Loucy (cell line): Measurements from ENCODE around the gene MON2.

Experiments
- H2AFZ ChIP-seq: fragments of 200-600 bp; sonication (generic); 2 replicates; pipeline ENCODE4 v1.6.0; 2016; ENCODE audit warnings: antibody characterized with exemption, mild to moderate bottlenecking, low read length, moderate library complexity
- H3F3A ChIP-seq: fragments of 200-600 bp; 2 replicates; pipeline ENCODE4 v1.6.0; 2016; ENCODE audit warnings: antibody characterized with exemption, low read depth, mild to moderate bottlenecking
- H3K27me3 ChIP-seq: fragments of 200-600 bp; sonication (generic); 2 replicates; pipeline ENCODE4 v1.6.1; 2014; ENCODE audit warnings: low read length, mild to moderate bottlenecking; ENCODE audit not compliant: insufficient read depth, poor library complexity, severe bottlenecking
- H3K36me3 ChIP-seq: fragments of 200-600 bp; sonication (generic); 2 replicates; pipeline ENCODE4 v1.6.1; 2016; ENCODE audit warnings: low read length; ENCODE audit not compliant: insufficient read depth
- H3K4me1 ChIP-seq: fragments of 200-600 bp; sonication (generic); 2 replicates; pipeline ENCODE4 v1.5.1; 2014; ENCODE audit warnings: low read length, mild to moderate bottlenecking; ENCODE audit not compliant: insufficient read depth, poor library complexity, severe bottlenecking
- H3K4me2 ChIP-seq: fragments of 200-600 bp; sonication (generic); 2 replicates; pipeline ENCODE4 v1.6.0; 2014; ENCODE audit warnings: antibody characterized with exemption, low read length, low read depth, mild to moderate bottlenecking; ENCODE audit not compliant: poor library complexity, severe bottlenecking
- H3K4me3 ChIP-seq: fragments of 200-600 bp; sonication (generic); 2 replicates; pipeline ENCODE4 v1.5.1; 2014; ENCODE audit warnings: low read length, mild to moderate bottlenecking, mixed read lengths; ENCODE audit not compliant: poor library complexity, severe bottlenecking
- H3K79me2 ChIP-seq: fragments of 200-600 bp; sonication (generic); 2 replicates; pipeline ENCODE4 v1.6.1; 2014; ENCODE audit warnings: low read length; ENCODE audit not compliant: insufficient read depth
- H3K9ac ChIP-seq: fragments of 200-600 bp; sonication (generic); 2 replicates; pipeline ENCODE4 v1.6.0; 2014; ENCODE audit warnings: mild to moderate bottlenecking, low read depth, low read length, moderate library complexity; ENCODE audit not compliant: poor library complexity, severe bottlenecking
- H3K9me2 ChIP-seq: fragments of 200-600 bp; sonication (generic); replicated peaks from 2 replicates; pipeline ENCODE4 v1.6.1; 2016; ENCODE audit warnings: low read depth, low read length, mixed read lengths
- H3K9me3 ChIP-seq: fragments of 200-600 bp; sonication (generic); 2 replicates; pipeline ENCODE4 v1.6.1; 2014; ENCODE audit warnings: mild to moderate bottlenecking, antibody characterized with exemption, low read length, low read depth; ENCODE audit not compliant: insufficient read depth
- H4K20me1 ChIP-seq: fragments of 200-600 bp; sonication (generic); 2 replicates; pipeline ENCODE4 v1.6.0; 2014; ENCODE audit warnings: antibody characterized with exemption, low read length, mild to moderate bottlenecking; ENCODE audit not compliant: insufficient read depth, poor library complexity, severe bottlenecking
- EZH2phosphoT487 ChIP-seq: fragments of 200-600 bp; IDR thresholded peaks from 2 replicates; pipeline ENCODE4 v1.6.1; 2018; ENCODE audit warnings: antibody characterized with exemption, mild to moderate bottlenecking, moderate library complexity, borderline replicate concordance
- TF ChIP-seq, protein P1 (sequence below): fragments of 200-600 bp; sonication (generic); conservative IDR thresholded peaks from 2 replicates; pipeline ENCODE4 v1.5.1; 2014; ENCODE audit warnings: mild to moderate bottlenecking, antibody characterized with exemption, low read length

MON2 gene

DNA sequence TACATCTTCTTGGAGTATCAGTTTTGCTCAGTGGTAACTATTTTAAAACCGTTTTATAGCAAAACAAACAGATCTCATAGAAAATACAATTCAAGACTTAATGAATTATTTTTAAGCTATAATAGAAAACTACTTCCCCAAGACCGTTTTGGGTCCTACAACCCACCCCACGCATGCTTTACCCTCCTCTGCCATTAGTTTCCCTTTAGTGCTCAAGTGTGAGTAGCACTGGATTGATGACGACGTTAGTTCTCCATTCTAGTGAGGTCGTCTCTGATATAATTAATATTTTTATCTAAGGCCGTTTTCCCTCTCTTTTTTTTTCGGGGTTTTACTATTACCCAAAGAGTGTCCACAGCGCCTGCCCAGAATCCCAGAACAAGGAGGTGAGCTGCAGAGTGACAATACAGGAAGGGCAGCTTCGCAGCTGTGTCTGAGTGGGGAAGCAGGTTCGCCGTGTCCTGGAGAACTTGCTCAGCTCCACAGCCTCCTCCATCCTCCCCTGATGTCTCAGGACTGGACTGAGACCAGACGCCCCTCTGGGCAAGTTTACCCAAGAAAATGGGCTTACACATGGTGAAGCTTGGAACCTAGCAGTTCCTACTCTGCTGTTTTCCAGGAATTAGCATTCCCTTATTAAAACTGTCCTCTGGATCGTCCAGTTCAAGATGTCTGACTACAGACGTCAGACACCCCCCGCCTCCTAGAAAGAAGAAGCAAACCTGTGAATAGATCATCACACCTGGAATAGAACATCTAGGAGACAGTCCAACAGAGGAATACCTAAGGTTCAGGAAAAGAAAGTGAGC lies 31.9 kb upstream of the MON2 start:
- H3K79me2 ChIP-seq, result no peaks in the 10 kb centered on the region
- no peak for TF ChIP-seq EZH2phosphoT487
- TF ChIP-seq, protein P1, sequence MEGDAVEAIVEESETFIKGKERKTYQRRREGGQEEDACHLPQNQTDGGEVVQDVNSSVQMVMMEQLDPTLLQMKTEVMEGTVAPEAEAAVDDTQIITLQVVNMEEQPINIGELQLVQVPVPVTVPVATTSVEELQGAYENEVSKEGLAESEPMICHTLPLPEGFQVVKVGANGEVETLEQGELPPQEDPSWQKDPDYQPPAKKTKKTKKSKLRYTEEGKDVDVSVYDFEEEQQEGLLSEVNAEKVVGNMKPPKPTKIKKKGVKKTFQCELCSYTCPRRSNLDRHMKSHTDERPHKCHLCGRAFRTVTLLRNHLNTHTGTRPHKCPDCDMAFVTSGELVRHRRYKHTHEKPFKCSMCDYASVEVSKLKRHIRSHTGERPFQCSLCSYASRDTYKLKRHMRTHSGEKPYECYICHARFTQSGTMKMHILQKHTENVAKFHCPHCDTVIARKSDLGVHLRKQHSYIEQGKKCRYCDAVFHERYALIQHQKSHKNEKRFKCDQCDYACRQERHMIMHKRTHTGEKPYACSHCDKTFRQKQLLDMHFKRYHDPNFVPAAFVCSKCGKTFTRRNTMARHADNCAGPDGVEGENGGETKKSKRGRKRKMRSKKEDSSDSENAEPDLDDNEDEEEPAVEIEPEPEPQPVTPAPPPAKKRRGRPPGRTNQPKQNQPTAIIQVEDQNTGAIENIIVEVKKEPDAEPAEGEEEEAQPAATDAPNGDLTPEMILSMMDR, result no peak
- no peaks in the 10 kb centered on the region for H4K20me1 ChIP-seq
- peak overlapping the region; percentile 98 for H3K4me2 ChIP-seq
- no peaks in the 10 kb centered on the region for H3F3A ChIP-seq
- H3K9me2 ChIP-seq, result no peaks in the 10 kb centered on the region
- H3K27me3 ChIP-seq, result no peaks in the 10 kb centered on the region
- H3K4me1 ChIP-seq, result peaks cover 8% of the 10 kb centered on the region
- H3K9me3 ChIP-seq, result no peaks in the 10 kb centered on the region
- H3K36me3 ChIP-seq, result no peaks in the 10 kb centered on the region
- H3K9ac ChIP-seq, result peak overlapping the region; percentile 53
- H2AFZ ChIP-seq, result peak overlapping the region; percentile 96
- peak overlapping the region; percentile 80 for H3K4me3 ChIP-seq

DNA sequence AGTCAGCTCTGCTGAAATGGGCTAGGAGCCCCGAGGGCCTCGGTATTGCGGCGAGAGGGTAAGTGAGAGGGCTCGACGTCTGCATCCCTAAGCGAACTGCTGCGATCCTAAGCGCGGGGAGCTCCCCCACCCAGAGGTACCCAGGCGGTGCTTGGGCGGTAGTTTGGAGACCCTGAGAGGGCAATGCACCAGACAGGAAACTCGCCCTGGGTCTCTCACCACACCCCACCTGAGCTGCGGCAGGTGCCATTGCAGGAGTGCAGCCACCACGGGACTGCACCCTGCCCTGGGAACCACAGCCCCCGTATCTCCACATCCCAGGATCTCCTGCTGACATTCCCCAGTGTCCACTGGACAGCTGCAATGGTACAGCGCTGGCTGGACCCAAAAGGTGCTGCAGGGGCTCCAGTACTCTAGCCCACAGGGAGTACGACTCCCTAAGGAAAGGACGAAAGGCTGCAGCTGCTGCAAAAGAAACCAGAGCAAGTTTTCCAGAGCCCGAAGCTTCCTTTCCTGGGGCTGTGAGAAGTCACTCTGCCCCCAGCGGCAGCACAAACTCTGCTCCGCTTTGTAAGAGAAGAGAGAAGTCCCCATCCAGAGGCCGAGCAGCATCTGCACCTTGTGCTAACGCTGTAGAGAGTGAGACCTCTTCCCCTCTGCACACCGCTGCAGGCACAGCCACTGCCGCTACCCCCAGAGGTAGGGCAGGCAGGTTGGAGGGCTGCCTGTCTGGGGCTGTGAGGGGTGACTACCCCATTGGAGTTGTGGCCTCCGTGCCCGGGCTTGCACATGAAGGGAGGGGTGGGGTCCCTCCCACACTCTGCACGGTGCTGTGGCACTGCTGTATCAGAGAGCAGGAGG lies 31.1 kb upstream of the MON2 start:
- H3K9me2 ChIP-seq, result no peaks in the 10 kb centered on the region
- H3K4me3 ChIP-seq, result peak overlapping the region; percentile 80
- peak overlapping the region; percentile 98 for H3K4me2 ChIP-seq
- H3K9ac ChIP-seq, result peak overlapping the region; percentile 53
- H3K4me1 ChIP-seq, result peaks cover 8% of the 10 kb centered on the region
- no peaks in the 10 kb centered on the region for H4K20me1 ChIP-seq
- no peaks in the 10 kb centered on the region for H3K36me3 ChIP-seq
- H2AFZ ChIP-seq, result peak overlapping the region; percentile 96
- no peak for TF ChIP-seq EZH2phosphoT487
- TF ChIP-seq, protein P1, result peak; percentile 66
- H3K27me3 ChIP-seq, result no peaks in the 10 kb centered on the region
- H3K79me2 ChIP-seq, result no peaks in the 10 kb centered on the region
- H3F3A ChIP-seq, result no peaks in the 10 kb centered on the region
- H3K9me3 ChIP-seq, result no peaks in the 10 kb centered on the region

DNA sequence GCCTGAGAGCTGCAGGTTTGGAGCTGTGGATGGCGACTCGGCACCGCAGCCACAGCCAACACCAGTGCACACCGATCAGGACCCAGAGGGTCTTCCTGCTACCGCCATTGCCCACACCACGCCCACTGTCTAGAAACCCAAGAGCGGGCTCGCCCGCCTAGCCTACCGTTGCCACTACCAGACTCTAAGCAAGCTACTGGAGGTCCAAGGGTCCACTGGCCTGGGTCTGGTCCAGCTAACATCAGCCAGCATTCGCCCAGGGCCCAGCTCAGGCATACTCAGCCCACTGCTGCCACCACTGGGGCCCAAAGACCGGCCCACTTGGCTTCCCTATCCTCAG lies 30.5 kb upstream of the MON2 start:
- peaks cover 8% of the 10 kb centered on the region for H3K4me1 ChIP-seq
- TF ChIP-seq, protein P1, result no peak
- TF ChIP-seq EZH2phosphoT487, result no peak
- H3K36me3 ChIP-seq, result no peaks in the 10 kb centered on the region
- H3K9me2 ChIP-seq, result no peaks in the 10 kb centered on the region
- H3K9ac ChIP-seq, result no peak overlapping the region
- peak overlapping the region; percentile 96 for H2AFZ ChIP-seq
- no peak overlapping the region for H3K4me3 ChIP-seq
- H3K79me2 ChIP-seq, result no peaks in the 10 kb centered on the region
- H3K9me3 ChIP-seq, result no peaks in the 10 kb centered on the region
- no peaks in the 10 kb centered on the region for H3K27me3 ChIP-seq
- H4K20me1 ChIP-seq, result no peaks in the 10 kb centered on the region
- H3F3A ChIP-seq, result no peaks in the 10 kb centered on the region
- H3K4me2 ChIP-seq, result peak overlapping the region; percentile 98
